SU-DHL-6 (cell line): Measurements from ENCODE around the gene INF2.

Experiments used
- EZH2phosphoT487 ChIP-seq: fragments of 200-600 bp; sonication (generic), shearing (Covaris generic); conservative IDR thresholded peaks from 2 replicates; pipeline ENCODE4 v1.6.1; 2018; ENCODE audit warnings: mild to moderate bottlenecking, antibody characterized with exemption, low read length, moderate library complexity, mixed read lengths
- TF ChIP-seq, protein P1 (sequence below): fragments of 200-600 bp; sonication (generic); IDR thresholded peaks from one replicate; pipeline ENCODE4 v1.5.1; 2017; ENCODE audit warnings: antibody characterized with exemption, mild to moderate bottlenecking, low read length, moderate library complexity; ENCODE audit not compliant: insufficient read depth, poor library complexity, severe bottlenecking

DNA sequence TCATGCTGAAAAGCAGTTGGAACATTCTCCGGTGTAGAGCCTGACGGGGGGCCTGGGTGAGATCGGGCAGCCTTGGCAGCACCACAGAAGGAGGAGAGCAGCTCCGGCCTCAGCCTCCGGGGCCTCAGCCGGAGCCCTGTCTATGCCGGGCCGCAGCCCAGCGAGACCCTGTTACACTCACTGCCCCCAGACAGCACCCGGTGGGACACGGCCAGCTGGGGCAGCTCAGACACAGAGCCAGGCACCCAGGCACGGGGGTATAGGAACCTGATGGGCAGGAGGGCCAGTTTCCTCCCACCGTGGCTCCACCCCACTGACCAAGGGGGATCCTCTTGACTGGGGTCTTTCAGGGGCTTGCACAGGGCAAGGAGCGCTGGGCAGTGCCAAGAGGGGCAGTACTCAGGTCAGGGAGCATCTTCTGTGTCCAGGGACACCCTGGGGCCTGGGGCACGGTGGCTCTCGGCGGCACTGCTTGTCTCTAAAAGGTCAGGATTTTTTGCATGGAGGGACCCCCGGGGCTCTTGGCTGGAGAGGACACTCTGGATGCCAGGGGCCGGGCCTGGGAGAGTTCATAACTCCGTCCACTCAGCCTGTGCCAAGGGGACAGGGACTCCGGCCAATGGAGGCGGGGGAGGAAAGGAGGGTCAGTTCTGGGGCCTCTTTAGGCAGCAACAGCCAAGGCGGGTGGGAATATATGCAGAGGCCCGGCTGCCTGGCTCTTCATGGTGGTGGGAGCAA lies 9.4 kb downstream of the INF2 start:
- TF ChIP-seq, protein P1, sequence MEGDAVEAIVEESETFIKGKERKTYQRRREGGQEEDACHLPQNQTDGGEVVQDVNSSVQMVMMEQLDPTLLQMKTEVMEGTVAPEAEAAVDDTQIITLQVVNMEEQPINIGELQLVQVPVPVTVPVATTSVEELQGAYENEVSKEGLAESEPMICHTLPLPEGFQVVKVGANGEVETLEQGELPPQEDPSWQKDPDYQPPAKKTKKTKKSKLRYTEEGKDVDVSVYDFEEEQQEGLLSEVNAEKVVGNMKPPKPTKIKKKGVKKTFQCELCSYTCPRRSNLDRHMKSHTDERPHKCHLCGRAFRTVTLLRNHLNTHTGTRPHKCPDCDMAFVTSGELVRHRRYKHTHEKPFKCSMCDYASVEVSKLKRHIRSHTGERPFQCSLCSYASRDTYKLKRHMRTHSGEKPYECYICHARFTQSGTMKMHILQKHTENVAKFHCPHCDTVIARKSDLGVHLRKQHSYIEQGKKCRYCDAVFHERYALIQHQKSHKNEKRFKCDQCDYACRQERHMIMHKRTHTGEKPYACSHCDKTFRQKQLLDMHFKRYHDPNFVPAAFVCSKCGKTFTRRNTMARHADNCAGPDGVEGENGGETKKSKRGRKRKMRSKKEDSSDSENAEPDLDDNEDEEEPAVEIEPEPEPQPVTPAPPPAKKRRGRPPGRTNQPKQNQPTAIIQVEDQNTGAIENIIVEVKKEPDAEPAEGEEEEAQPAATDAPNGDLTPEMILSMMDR = no peak
- no peak for TF ChIP-seq EZH2phosphoT487
